Hepatocyte (in vitro differentiated cells): ENCODE results near the gene CASP4.

Experiments
- CTCF ChIP-seq: fragments of 200-600 bp; sonication (generic); IDR thresholded peaks from 2 replicates; pipeline ENCODE4 v1.5.1; 2016; ENCODE audit warnings: antibody characterized with exemption, mild to moderate bottlenecking; ENCODE audit not compliant: poor library complexity
- EZH2 ChIP-seq: fragments of 200-600 bp; sonication (generic); IDR thresholded peaks from 2 replicates; pipeline ENCODE4 v1.6.1; 2016; ENCODE audit warnings: antibody characterized with exemption, mild to moderate bottlenecking, borderline replicate concordance

GRCh38 chr11:104965735-104966134 lies 2.6 kb downstream of the CASP4 start:
- TF ChIP-seq CTCF (no peak), EZH2 (no peak)
